Erythroblast (primary cell): ENCODE data around the gene PARP14.

Experiments used
- DNase-seq, 2 experiments: peaks; one replicate each; lab custom pipeline; 2025; lab: John Stamatoyannopoulos, UW
- GATA1 ChIP-seq: IDR thresholded peaks from 2 replicates; pipeline ENCODE4 v1.6.1; 2011; ENCODE audit warnings: low read depth, mild to moderate bottlenecking, control low read depth, low read length, moderate library complexity
- POLR2A ChIP-seq: IDR thresholded peaks from 2 replicates; pipeline ENCODE4 v1.6.1; 2011; ENCODE audit warnings: mild to moderate bottlenecking, low read length

The PARP14 gene

DNA sequence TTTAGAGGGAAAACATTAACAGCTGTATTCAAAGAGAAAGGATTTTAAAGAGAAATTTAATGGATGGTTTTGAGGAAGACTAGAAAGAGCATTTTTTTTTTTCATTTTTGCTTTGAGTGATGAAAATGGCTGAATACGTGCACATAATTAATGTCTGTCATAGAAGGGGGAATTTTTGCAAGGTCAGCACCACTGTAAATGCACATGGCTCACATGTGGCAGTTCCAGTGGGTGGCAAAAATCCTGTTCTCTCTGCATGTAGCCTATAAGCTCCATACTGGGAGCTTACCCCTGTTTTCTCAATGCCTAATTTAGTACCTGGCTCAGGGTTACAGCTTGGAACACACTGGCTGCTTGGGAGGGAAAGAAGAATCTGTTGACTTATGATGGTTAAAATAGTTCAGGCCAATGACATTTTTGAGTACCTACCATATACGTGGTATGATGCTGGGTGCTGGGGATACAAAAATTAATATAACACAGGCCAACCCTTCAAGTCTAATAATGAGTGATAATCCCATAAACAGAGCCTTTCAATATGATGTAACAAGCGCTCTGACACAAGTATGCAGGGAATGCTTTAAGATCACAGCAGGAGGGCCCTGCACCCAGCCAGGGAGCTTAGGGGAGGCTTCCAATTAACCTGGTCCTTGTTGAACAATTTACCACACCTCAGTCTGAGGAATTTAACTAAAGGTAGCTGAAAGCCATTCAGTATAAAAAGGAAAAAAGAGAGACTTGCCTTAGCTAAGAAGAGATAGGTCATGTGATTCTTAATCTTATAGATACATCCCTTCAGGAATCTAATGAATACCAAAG, 80.0 kb downstream of the PARP14 start:
- no peak for DNase-seq
- no peak for TF ChIP-seq POLR2A
- TF ChIP-seq GATA1 = no peak

DNA sequence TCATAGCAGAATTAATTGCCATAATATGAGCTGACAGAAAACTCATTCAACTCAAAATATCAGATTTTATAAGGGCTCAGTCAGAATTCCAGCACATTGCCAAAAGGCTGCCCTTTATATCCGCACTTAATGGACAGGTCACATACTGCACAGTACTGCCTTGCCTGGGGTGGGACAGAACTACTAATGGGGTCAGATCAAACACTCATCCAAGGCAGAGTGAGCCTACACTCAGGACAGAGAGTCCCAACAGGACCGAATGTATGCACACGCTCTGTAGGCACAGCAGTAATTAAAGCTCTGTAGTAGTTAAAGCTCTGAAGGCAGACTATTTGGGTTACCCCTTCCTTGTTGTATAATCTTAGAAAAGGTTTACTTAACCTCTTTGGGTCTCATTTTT, 85.8 kb downstream of the PARP14 start:
- DNase-seq = no peak
- TF ChIP-seq GATA1 (no peak), POLR2A (no peak)

DNA sequence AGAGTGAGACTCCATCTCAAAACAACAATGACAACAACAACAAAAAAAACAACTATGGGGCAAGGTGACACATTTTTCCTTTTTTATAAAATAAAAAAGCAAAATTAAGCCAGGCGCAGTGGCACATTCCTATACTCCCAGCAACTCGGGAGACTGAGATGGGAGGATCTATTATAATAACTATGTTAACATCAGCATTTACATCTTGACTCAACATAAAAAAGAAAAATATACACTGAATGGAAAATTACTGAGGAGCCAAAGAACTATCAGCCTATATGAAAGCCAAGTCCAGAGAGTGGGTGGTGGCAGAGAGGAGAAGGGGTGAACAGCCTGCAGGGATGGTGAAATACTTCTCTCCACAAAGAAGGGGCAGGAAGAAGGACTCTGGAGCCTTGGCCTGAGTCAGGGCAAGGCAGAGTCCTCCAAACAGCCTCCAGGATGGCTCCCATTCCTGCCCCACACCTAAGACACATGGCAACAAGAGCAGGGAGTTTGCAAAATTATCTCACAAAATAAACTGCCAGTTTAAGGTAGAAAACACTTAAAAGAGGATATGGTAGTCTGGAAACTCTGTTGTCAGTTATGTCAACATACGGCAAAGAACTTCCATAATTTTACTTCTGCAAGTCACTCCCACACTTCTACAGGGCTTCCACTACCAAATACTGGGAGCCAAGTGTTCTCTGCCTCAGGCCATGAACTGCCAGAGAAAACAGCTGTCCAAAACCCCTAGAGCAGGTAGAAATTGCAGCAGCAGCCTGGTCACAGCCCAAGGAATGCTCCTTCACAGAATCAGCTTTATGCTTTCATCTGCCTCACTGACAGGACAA, 87.1 kb downstream of the PARP14 start:
- no peak for DNase-seq
- TF ChIP-seq GATA1 = no peak
- no peak for TF ChIP-seq POLR2A

DNA sequence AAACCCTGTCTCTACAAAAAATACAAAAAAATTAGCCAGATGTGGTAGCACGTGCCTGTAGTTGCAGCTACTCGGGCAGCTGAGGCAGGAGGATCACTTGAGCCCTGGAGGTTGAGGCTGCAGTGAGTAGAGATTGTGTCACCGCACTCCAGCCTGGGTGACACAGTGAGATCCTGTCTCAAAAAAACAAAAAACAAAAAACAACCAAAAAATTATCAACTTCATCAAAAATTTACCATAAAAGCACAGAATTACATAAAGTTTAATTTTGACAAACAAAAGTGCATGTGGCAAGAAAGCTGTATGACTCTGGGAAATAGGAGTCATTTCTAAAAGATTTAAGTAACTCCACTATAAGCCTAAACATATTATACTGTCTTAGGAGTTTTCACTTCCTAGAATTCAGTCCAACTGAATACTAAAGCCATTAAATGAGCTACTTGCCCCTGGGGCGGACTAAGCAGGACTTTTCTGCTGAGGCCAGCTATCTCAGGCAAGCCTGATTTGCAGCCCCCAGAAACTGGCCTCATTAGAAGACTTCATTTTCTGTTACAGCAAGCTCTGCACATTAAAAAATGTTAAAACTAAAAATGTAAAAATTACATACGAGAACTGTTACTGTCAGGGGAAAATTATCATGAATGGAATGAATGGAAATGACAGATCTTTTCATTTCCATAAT, 90.0 kb downstream of the PARP14 start:
- no peak for DNase-seq
- TF ChIP-seq POLR2A (no peak), GATA1 (no peak)

DNA sequence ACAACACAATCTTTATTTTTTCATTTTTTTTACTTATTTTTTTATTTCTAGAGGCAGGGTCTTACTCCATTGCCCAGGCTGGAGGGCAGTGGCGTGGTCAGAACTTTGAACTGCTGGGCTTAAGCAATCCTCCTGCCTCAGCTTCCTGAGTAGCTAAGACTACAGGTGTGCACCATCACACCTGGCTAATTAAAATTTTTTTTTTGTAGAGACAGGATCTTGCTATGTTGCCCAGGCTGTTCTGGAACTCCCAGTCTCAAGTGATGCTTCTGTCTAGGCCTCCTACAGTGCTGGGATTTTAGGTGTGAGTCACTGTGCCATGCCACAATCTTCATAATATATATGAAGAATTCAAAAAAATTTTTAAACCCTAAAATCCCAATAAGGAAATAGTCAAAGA, 92.2 kb downstream of the PARP14 start:
- no peak for DNase-seq
- no peak for TF ChIP-seq GATA1
- no peak for TF ChIP-seq POLR2A

DNA sequence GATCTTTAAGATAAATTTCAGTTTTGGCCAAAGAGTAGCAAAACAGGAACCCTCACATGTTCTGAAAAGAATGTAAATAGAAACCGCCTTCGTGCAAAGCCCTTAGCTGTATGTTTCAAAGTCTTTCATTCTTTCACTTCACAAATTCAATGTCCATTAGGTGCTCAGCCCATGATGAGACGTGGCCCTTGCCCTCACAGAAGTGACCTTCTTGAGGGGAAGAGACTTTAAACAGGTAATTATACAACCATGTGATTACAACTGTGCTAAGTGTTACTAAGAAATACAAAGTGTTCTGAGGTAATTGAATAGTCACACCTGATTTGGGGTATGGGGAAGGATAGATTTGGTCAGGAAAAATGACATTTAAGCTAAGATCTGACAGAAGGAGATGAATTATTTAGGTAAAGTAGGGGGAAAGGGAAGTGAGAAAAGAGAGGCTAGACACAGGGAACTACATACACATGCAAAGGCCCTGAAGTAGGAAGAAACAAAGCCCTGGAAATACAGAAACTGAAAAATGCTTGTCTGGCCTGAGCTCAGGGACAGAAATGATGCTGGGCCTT, 93.4 kb downstream of the PARP14 start:
- DNase-seq = no peak
- TF ChIP-seq GATA1 (no peak), POLR2A (no peak)

DNA sequence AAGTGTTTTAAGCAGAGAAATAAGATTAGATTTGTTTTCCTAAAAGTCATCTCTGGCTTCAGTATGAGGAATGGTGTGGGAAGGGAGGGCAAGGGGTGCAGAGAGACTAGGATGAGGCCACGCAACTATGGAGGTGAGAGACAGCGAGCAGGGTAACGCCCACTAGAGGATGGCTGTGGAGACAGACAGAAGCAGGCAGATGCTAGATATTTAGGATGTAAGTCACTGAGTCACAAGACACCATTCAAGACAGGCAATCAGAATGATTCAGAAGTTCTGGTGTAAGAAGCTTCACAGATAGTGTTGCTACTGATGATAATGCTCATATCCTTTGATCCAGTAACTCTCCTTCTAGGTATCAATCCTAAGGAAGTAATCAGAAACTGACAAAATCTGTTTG, 93.9 kb downstream of the PARP14 start:
- TF ChIP-seq GATA1 (no peak), POLR2A (no peak)
- DNase-seq = no peak

DNA sequence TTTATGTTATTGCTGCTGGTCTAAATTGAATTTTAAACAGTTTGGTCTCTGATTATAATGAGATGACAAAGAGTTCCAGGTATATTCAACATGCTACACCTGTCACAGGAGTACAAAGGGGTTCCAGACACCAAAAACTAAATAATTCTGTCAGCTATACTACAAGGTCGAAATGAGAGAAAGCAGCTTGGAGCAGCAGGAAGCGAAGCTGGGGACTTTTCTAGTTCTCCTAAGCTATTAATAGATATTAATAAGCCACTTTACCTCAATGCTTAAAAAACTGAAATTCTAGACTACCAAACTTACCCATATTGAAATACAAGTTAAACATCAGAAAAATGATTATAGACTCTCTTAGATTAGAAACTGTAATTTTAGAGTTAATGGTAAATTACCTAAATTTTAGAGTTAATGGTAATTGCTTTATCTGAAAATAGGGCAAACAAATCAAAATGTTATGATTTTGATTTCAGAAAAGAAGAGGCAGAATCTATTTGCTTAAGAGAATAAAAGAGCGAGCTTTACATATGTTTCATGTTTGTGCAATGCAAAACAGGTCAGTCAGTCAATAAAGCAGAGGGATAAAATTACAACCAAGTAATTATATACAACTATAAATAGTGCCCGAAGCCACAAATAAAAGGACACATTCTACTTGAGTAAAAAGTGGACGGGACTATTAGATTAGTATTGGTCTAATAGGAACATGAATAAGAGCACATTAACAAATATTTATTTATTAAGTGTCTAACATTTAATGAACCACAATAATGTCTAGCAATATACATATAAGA, 96.2 kb downstream of the PARP14 start:
- TF ChIP-seq GATA1 (no peak), POLR2A (no peak)
- no peak for DNase-seq

DNA sequence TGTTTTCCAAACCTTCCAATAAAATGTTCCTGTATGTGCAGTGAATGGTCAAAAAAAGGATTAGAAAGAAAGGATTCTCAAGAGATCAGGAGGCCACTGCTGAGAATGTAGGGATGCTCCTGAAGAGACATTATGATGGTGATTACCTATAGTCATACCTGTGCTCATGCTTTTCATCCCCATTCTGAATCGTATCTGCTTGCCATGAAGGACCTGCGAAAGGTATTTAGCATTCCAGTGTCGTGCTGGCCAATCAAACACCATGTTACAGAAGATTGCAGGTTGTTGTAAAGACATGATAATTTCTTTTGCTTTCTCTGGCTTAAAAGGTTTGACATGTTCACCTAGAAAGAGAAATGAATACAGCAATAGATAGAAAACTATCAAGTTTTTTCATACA, 96.9 kb downstream of the PARP14 start:
- no peak for DNase-seq
- TF ChIP-seq GATA1 = no peak
- TF ChIP-seq POLR2A = no peak
